PC-3 (cell line): ENCODE data around the gene NTM.

Experiments used
- CTCF ChIP-seq: fragments of 300-600 bp; sonication (generic); conservative IDR thresholded peaks from 2 replicates; pipeline ENCODE4 v1.5.1; 2017; ENCODE audit warnings: antibody characterized with exemption, low read depth, mild to moderate bottlenecking, low read length
- EZH2 ChIP-seq: fragments of 300-600 bp; sonication (generic); IDR thresholded peaks from one replicate; pipeline ENCODE4 v1.6.1; 2017; ENCODE audit warnings: antibody characterized with exemption, mild to moderate bottlenecking, low read length; ENCODE audit not compliant: unreplicated experiment
- EZH2phosphoT487 ChIP-seq: fragments of 300-600 bp; sonication (generic); IDR thresholded peaks from 2 replicates; pipeline ENCODE4 v1.6.1; 2018; ENCODE audit warnings: mild to moderate bottlenecking, antibody characterized with exemption, low read length, borderline replicate concordance

GRCh38 chr11:131924457-131925201 lies 554.2 kb downstream of the NTM start:
- TF ChIP-seq CTCF (no peak), EZH2phosphoT487 (no peak), EZH2 (no peak)
